GM12892 (cell line): ENCODE results near the gene CAPG.
"Not testable (repeated sequence)": the region's sequence is repeated elsewhere in the genome, so short reads cannot be mapped to it uniquely, and the experiment has no call there.

Source experiments
- DNase-seq: peaks from one replicate; pipeline ENCODE4 v3.0.0; 2011; ENCODE audit not compliant: insufficient read length
- FAIRE-seq: peaks from 2 replicates; lab custom pipeline; 2011; peaks lifted over from hg19 to GRCh38; lab: Jason Lieb, UNC
- POLR2A ChIP-seq: IDR thresholded peaks from 2 replicates; pipeline ENCODE4 v1.6.1; 2011; ENCODE audit warnings: low read depth, low read length, control low read depth
- POLR2AphosphoS5 ChIP-seq: IDR thresholded peaks from 2 replicates; pipeline ENCODE4 v1.6.1; 2011; ENCODE audit warnings: low read depth, low read length, control low read depth
- TAF1 ChIP-seq: IDR thresholded peaks from 2 replicates; pipeline ENCODE4 v1.6.1; 2011; ENCODE audit warnings: low read depth, mild to moderate bottlenecking, control low read depth, low read length, borderline replicate concordance

CAPG gene

GRCh38 chr2:85446296-85447221 is 36.4 kb upstream of the CAPG start:
- TF ChIP-seq TAF1: no peak
- TF ChIP-seq POLR2A: no peak
- no peak for TF ChIP-seq POLR2AphosphoS5
- FAIRE-seq (no peak), DNase-seq (no peak)

- TF ChIP-seq TAF1: no peak
- FAIRE-seq (no peak), DNase-seq (no peak)
Observed at GRCh38 chr2:85445316-85446295, 35.4 kb upstream of the CAPG start.

GRCh38 chr2:85444629-85445172 is 34.5 kb upstream of the CAPG start:
- TF ChIP-seq POLR2A: no peak
- no peak for TF ChIP-seq TAF1
- no peak for TF ChIP-seq POLR2AphosphoS5
- FAIRE-seq (no peak), DNase-seq (no peak)

GRCh38 chr2:85441864-85442263 is 31.7 kb upstream of the CAPG start:
- FAIRE-seq (no peak), DNase-seq (no peak)
- TF ChIP-seq POLR2AphosphoS5 (no peak), POLR2A (no peak), TAF1 (no peak)

GRCh38 chr2:85440729-85441128 is 30.6 kb upstream of the CAPG start:
- FAIRE-seq (no peak), DNase-seq (no peak)
- TF ChIP-seq TAF1: no peak
- TF ChIP-seq POLR2AphosphoS5: no peak

GRCh38 chr2:85439986-85440385 is 29.8 kb upstream of the CAPG start:
- no peak for TF ChIP-seq POLR2AphosphoS5
- TF ChIP-seq POLR2A: no peak
- no peak for TF ChIP-seq TAF1
- DNase-seq (no peak), FAIRE-seq (no peak)

GRCh38 chr2:85439569-85439968 is 29.4 kb upstream of the CAPG start:
- not testable (repeated sequence) for FAIRE-seq, DNase-seq

GRCh38 chr2:85439025-85439472 is 28.9 kb upstream of the CAPG start:
- FAIRE-seq: no peak
- TF ChIP-seq POLR2A (no peak), POLR2AphosphoS5 (no peak)
- DNase-seq: no peak

GRCh38 chr2:85438201-85439024 is 28.2 kb upstream of the CAPG start:
- DNase-seq (no peak), FAIRE-seq (no peak)
- no peak for TF ChIP-seq POLR2AphosphoS5
- TF ChIP-seq POLR2A: no peak
- no peak for TF ChIP-seq TAF1

- DNase-seq (peak; percentile 90), FAIRE-seq (peak; percentile 77)
- TF ChIP-seq POLR2A (peak; percentile 67), POLR2AphosphoS5 (peak; percentile 68), TAF1 (no peak)
Observed at GRCh38 chr2:85437488-85438200, 27.5 kb upstream of the CAPG start.

- TF ChIP-seq TAF1: no peak
- TF ChIP-seq POLR2A: no peak
- TF ChIP-seq POLR2AphosphoS5: no peak
- no peak for DNase-seq
- FAIRE-seq: peak; percentile 14
Observed at GRCh38 chr2:85436836-85437487, 26.8 kb upstream of the CAPG start.
